Testis (tissue), 3 donors: Measurements from ENCODE around the gene TXLNA. TPM values are rescaled to one million over a fixed set of nuclear protein-coding genes. Genes with fewer than 3 reads are reported as not detected.

Experiments used
- DNase-seq: peaks from one replicate; pipeline ENCODE4 v3.0.0-alpha.2; 2019
- H3K27ac ChIP-seq, 2 donors: fragments of 200-600 bp; sonication (generic); one replicate each; pipeline ENCODE4 v1.5.1; 2019
- H3K27me3 ChIP-seq: fragments of 200-600 bp; sonication (generic); one replicate; pipeline ENCODE4 v1.5.1; 2019
- H3K36me3 ChIP-seq: fragments of 200-600 bp; sonication (generic); one replicate; pipeline ENCODE4 v1.5.1; 2017; ENCODE audit warnings: low read depth; ENCODE audit errors: missing control alignments
- H3K4me1 ChIP-seq: fragments of 200-600 bp; sonication (generic); one replicate; pipeline ENCODE4 v1.5.1; 2019
- H3K4me3 ChIP-seq, 2 donors: fragments of 200-600 bp; sonication (generic); one replicate each; pipeline ENCODE4 v1.5.1; 2017 to 2019
- H3K9me3 ChIP-seq: fragments of 200-600 bp; sonication (generic); one replicate; pipeline ENCODE4 v1.5.1; 2017
- POLR2A ChIP-seq: fragments of 450-650 bp; IDR thresholded peaks from one replicate; pipeline ENCODE4 v1.6.1; 2017; ENCODE audit warnings: antibody characterized with exemption, mild to moderate bottlenecking, moderate library complexity
- WGBS, 2 donors: methylation state at CpG; one replicate each; pipeline ENCODE4 v1.1.5; 2018; 5-methylcytosine and 5-hydroxymethylcytosine counted together
- intact Hi-C: fragments of 100-400 bp; cut with DNase I; formaldehyde crosslinking; loops from one replicate; pipeline ENCODE4 v1.15.1; 2023; ENCODE audit warnings: low total_unique reads
- polyA plus RNA-seq: library from polyadenylated mRNA; stranded (reverse); fragments of 350-450 nt; fragmentation: Illumina TruSeq; extraction: RNeasy Lipid Tissue Mini Kit (QIAGEN cat#74804); gene quantifications from one replicate; pipeline ENCODE4 v1.2.3, GENCODE V29; 2014; ENCODE audit warnings: low read depth, low replicate concordance; ENCODE audit not compliant: insufficient read depth
- total RNA-seq, 2 donors: library from RNA; depleted of rRNA; stranded (reverse); fragments of >200 nt; gene quantifications; one replicate each; pipeline ENCODE4 v1.2.3, GENCODE V29; 2016
- TF ChIP-seq, protein P1 (sequence below), 3 experiments: fragments of 450-650 bp in 2 of 3; fragments of 200-600 bp in 1 of 3; sonication (generic) in 1 of 3; IDR thresholded peaks; one replicate each; pipeline ENCODE4 v1.5.1; 2016 to 2019; ENCODE audit warnings: antibody characterized with exemption in 3 of 3, mild to moderate bottlenecking in 2 of 3, moderate library complexity in 1 of 3

Gene TXLNA
- total and polyA plus RNA-seq, 3 donors from 2014 or later: 52.6 to 69.2 (median 67.6) TPM

- peak; percentile 64 for DNase-seq
- H3K36me3 ChIP-seq: no peaks in the 10 kb centered on the region
- no peaks in the 10 kb centered on the region for H3K27me3 ChIP-seq
- 89 to 90% methylated on average over 4 to 5 of the region's 5 CpGs for WGBS, 2 donors
- intact Hi-C loops: no loop called here
- TF ChIP-seq, protein P1, sequence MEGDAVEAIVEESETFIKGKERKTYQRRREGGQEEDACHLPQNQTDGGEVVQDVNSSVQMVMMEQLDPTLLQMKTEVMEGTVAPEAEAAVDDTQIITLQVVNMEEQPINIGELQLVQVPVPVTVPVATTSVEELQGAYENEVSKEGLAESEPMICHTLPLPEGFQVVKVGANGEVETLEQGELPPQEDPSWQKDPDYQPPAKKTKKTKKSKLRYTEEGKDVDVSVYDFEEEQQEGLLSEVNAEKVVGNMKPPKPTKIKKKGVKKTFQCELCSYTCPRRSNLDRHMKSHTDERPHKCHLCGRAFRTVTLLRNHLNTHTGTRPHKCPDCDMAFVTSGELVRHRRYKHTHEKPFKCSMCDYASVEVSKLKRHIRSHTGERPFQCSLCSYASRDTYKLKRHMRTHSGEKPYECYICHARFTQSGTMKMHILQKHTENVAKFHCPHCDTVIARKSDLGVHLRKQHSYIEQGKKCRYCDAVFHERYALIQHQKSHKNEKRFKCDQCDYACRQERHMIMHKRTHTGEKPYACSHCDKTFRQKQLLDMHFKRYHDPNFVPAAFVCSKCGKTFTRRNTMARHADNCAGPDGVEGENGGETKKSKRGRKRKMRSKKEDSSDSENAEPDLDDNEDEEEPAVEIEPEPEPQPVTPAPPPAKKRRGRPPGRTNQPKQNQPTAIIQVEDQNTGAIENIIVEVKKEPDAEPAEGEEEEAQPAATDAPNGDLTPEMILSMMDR (IDR thresholded peaks at IDR 0.05): no peak
- no peak for TF ChIP-seq POLR2A
- no peaks in the 10 kb centered on the region for H3K9me3 ChIP-seq
- H3K4me1 ChIP-seq: peaks cover 25% of the 10 kb centered on the region
- no peak within 1 kb of the TSS for H3K4me3 ChIP-seq
- no peak within 1 kb of the TSS for H3K27ac ChIP-seq
Measured at GRCh38 chr1:32208891-32209328, 29.4 kb downstream of the TXLNA start, which contains the start of gene DCDC2B. DCDC2B (plus strand) TSS chr1:32209089; CDS start chr1:32209094, 5 bp downstream.

DNA sequence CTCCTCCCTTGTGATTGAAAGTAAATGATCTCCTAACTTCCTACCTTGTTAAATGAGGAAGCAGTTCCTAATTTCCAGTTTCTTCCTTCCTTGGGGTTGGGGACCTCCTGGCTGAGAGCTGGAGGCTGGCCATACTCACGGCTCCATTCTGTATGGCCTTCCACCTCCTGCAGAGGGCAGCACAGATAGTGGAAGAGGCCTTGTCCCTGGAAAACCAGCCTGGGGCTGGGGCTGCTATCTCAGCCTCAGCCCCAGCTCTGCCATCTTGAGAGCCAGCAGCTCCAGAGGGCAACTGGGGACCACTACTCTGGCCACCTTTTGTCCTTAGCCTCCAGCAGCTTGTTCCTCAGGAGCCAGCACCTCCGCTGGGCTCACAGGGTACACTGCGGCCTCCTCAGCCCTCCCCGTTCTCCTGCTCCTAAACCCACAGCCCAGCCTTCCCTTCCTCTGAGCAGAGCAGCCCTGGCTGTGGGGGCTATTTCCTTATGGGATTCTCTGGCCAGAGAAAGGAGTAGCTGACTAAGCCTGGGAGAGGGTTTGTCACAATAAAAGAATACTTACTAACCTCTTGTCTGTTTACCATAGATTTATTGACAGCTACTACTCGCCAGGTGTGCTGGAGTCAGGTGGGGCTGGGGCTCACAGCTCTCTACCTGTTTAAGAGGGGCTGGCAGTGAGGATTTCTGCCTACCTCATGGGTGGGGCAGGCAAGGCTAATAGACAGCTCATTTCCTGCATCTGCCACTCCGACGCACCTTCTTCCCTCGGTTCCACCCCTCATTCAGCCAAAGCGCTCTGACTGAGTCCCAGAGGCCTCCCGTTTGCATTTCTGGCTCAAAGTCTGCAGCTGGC, 36.4 kb downstream of the TXLNA start:
- H3K4me1 ChIP-seq: peaks cover 18% of the 10 kb centered on the region
- H3K27me3 ChIP-seq: no peaks in the 10 kb centered on the region
- no peaks in the 10 kb centered on the region for H3K9me3 ChIP-seq
- H3K27ac ChIP-seq: peak overlapping the region; percentile 12 to 36
- intact Hi-C loops: no loop called here
- peak; percentile 82 for DNase-seq
- TF ChIP-seq, protein P1 (IDR thresholded peaks at IDR 0.05): peak; percentile 61 to 72 (median 65)
- no peak for TF ChIP-seq POLR2A
- no peaks in the 10 kb centered on the region for H3K36me3 ChIP-seq
- 81 to 89% methylated on average over 9 to 10 of the region's 10 CpGs for WGBS, 2 donors
- H3K4me3 ChIP-seq: no peak overlapping the region

DNA sequence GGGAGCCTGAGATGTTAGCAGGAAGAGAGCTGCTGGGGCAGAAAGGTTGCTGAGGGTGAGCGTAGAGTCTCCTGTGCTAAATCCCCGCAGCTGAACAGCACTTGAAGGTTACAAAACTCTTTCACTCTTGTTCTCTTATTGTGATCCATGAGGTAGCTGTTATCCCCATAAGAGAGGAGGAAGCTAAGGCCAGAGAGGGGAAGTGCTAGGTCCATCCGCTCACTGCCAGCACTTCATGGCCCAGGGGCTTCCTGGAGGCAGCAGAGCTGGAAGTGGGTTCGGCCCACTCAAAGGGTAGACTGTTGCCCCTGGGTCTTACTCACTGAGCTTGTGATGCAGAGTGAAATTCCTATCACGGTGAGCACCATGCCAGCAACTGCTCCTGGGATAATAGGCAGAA, 37.1 kb downstream of the TXLNA start:
- Histone ChIP-seq H3K4me3 (no peak overlapping the region), H3K4me1 (peaks cover 25% of the 10 kb centered on the region), H3K9me3 (no peaks in the 10 kb centered on the region), H3K27me3 (no peaks in the 10 kb centered on the region), H3K36me3 (no peaks in the 10 kb centered on the region), H3K27ac (no peak overlapping the region)
- DNase-seq: no peak
- WGBS, 2 donors: 91 to 94% methylated on average over 5 of the region's 5 CpGs
- TF ChIP-seq, protein P1 (IDR thresholded peaks at IDR 0.05): no peak
- TF ChIP-seq POLR2A: no peak
- intact Hi-C loops: no loop called here

GRCh38 chr1:32219022-32219421, 39.5 kb downstream of the TXLNA start:
- H3K36me3 ChIP-seq: no peaks in the 10 kb centered on the region
- no peaks in the 10 kb centered on the region for H3K27me3 ChIP-seq
- intact Hi-C loops: no loop called here
- no peak overlapping the region for H3K4me3 ChIP-seq
- H3K27ac ChIP-seq: peak overlapping the region in 1 of 2 donors; percentile 12
- 64 to 72% methylated on average over 7 of the region's 7 CpGs for WGBS, 2 donors
- DNase-seq: no peak
- H3K9me3 ChIP-seq: no peaks in the 10 kb centered on the region
- peaks cover 33% of the 10 kb centered on the region for H3K4me1 ChIP-seq
- TF ChIP-seq, protein P1 (IDR thresholded peaks at IDR 0.05): no peak
- TF ChIP-seq POLR2A: no peak
